ENCODE results near the gene DCLRE1B. TPM values are rescaled to one million over a fixed set of nuclear protein-coding genes. Genes with fewer than 3 reads are reported as not detected.

Gene DCLRE1B
- total RNA-seq, 2 donors from 2014 or later: 4.2 to 10.1 TPM

- DNase-seq (ENCODE audit: low spot score): no peak
- WGBS: 57% methylated on average over 3 of the region's 3 CpGs
- intact Hi-C loops (cut with DNase I): loop anchor here (5.0 to 10.0 kb wide), 2 partner anchors 64 to 756 kb away; no protein-coding TSS in a partner anchor
- Histone ChIP-seq H3K36me3 (no peaks in the 10 kb centered on the region), H3K9me3 (no peaks in the 10 kb centered on the region), H3K27me3 (replicated peaks; ENCODE audit: insufficient read depth) (no peaks in the 10 kb centered on the region), H3K4me1 (replicated peaks) (no peaks in the 10 kb centered on the region), H3K27ac (no peak overlapping the region), H3K4me3 (no peak overlapping the region)
- TF ChIP-seq POLR2A (IDR thresholded peaks at IDR 0.05): no peak
- no peak for TF ChIP-seq CTCF (IDR thresholded peaks at IDR 0.05)
- no peak for TF ChIP-seq POLR2AphosphoS5 (IDR thresholded peaks at IDR 0.05)
Measured at GRCh38 chr1:113901191-113901590, 3.9 kb upstream of the DCLRE1B start.

GRCh38 chr1:113903501-113904292 is 1.4 kb upstream of the DCLRE1B start:
- no peak for DNase-seq (ENCODE audit: low spot score)
- TF ChIP-seq CTCF (IDR thresholded peaks at IDR 0.05) (no peak), POLR2A (IDR thresholded peaks at IDR 0.05) (no peak), POLR2AphosphoS5 (IDR thresholded peaks at IDR 0.05) (no peak)
- Histone ChIP-seq H3K27ac (peak overlapping the region; percentile 86), H3K36me3 (no peaks in the 10 kb centered on the region), H3K27me3 (replicated peaks; ENCODE audit: insufficient read depth) (no peaks in the 10 kb centered on the region), H3K9me3 (no peaks in the 10 kb centered on the region), H3K4me1 (replicated peaks) (no peaks in the 10 kb centered on the region), H3K4me3 (peak overlapping the region; percentile 48 to 55)
- 21% methylated on average over 7 of the region's 7 CpGs for WGBS
- intact Hi-C loops (cut with DNase I): loop anchor here (5.0 to 10.0 kb wide), 2 partner anchors 66 to 759 kb away; no protein-coding TSS in a partner anchor

- Histone ChIP-seq H3K9me3 (no peaks in the 10 kb centered on the region), H3K27me3 (replicated peaks; ENCODE audit: insufficient read depth) (no peaks in the 10 kb centered on the region), H3K27ac (peak overlapping the region; percentile 86), H3K4me1 (replicated peaks) (no peaks in the 10 kb centered on the region), H3K36me3 (no peaks in the 10 kb centered on the region), H3K4me3 (peak overlapping the region; percentile 48 to 55)
- TF ChIP-seq CTCF (IDR thresholded peaks at IDR 0.05) (no peak), POLR2A (IDR thresholded peaks at IDR 0.05) (no peak)
- DNase-seq (ENCODE audit: low spot score): no peak
- intact Hi-C loops (cut with DNase I): loop anchor here (5.0 to 10.0 kb wide), 2 partner anchors 67 to 759 kb away; no protein-coding TSS in a partner anchor
- WGBS: under 1% methylated on average over 11 of the region's 11 CpGs
Measured at GRCh38 chr1:113904293-113904673, 843 bp upstream of the DCLRE1B start.

- TF ChIP-seq POLR2A (IDR thresholded peaks at IDR 0.05) (no peak), CTCF (IDR thresholded peaks at IDR 0.05) (no peak), POLR2AphosphoS5 (IDR thresholded peaks at IDR 0.05) (no peak)
- Histone ChIP-seq H3K4me1 (replicated peaks) (no peaks in the 10 kb centered on the region), H3K9me3 (no peaks in the 10 kb centered on the region), H3K36me3 (no peaks in the 10 kb centered on the region), H3K27me3 (replicated peaks; ENCODE audit: insufficient read depth) (no peaks in the 10 kb centered on the region), H3K4me3 (peak overlapping the region; percentile 48 to 55), H3K27ac (peak overlapping the region; percentile 86)
- DNase-seq (ENCODE audit: low spot score): peak; percentile 20
- WGBS: 0% methylated on average over 17 of the region's 17 CpGs
- intact Hi-C loops (cut with DNase I): loop anchor here (1.0 to 10.0 kb wide), 2 partner anchors 24 to 761 kb away; partner anchors contain the start of gene HIPK1
Measured at GRCh38 chr1:113905435-113905861, 322 bp downstream of the DCLRE1B start.
